Measurements from ENCODE around the gene CABP7.
A peak's percentile ranks its signal among the peaks of the same experiment; 100 is the strongest.

The CABP7 gene

GRCh38 chr22:29695129-29695926 is 24.5 kb upstream of the CABP7 start:
- no peak for DNase-seq (ENCODE audit: low read depth)
- no peak for TF ChIP-seq CTCF (conservative IDR thresholded peaks at IDR 0.05; ENCODE audit: low read depth, low read length)
- H3K4me3 ChIP-seq (ENCODE audit: low read length) = no peak overlapping the region

GRCh38 chr22:29697853-29698598 is 21.8 kb upstream of the CABP7 start:
- TF ChIP-seq CTCF (conservative IDR thresholded peaks at IDR 0.05; ENCODE audit: low read depth, low read length) = no peak
- no peak overlapping the region for H3K4me3 ChIP-seq (ENCODE audit: low read length)
- DNase-seq (ENCODE audit: low read depth) = no peak

GRCh38 chr22:29700206-29700899 is 19.4 kb upstream of the CABP7 start:
- no peak for TF ChIP-seq CTCF (conservative IDR thresholded peaks at IDR 0.05; ENCODE audit: low read depth, low read length)
- no peak overlapping the region for H3K4me3 ChIP-seq (ENCODE audit: low read length)
- no peak for DNase-seq (ENCODE audit: low read depth)

GRCh38 chr22:29700900-29701154 is 19.0 kb upstream of the CABP7 start:
- no peak for TF ChIP-seq CTCF (conservative IDR thresholded peaks at IDR 0.05; ENCODE audit: low read depth, low read length)
- DNase-seq (ENCODE audit: low read depth) = no peak

GRCh38 chr22:29701155-29701999 is 18.4 kb upstream of the CABP7 start:
- no peak for DNase-seq (ENCODE audit: low read depth)
- H3K4me3 ChIP-seq (ENCODE audit: low read length) = no peak overlapping the region

More at GRCh38 chr22:29700900-29701154, 19.0 kb upstream of the CABP7 start:
- no peak overlapping the region for H3K4me3 ChIP-seq (ENCODE audit: low read length)

More at GRCh38 chr22:29701155-29701999, 18.4 kb upstream of the CABP7 start:
- TF ChIP-seq CTCF (conservative IDR thresholded peaks at IDR 0.05; ENCODE audit: low read depth, low read length) = peak; percentile 40
